ENCODE measurements around the gene RGS4.

GRCh38 chr1:163060343-163061007 lies 8.7 kb upstream of the RGS4 start:
- no peak for TF ChIP-seq POLR2A (IDR thresholded peaks at IDR 0.05)
- TF ChIP-seq CTCF (IDR thresholded peaks at IDR 0.05): no peak
